GM19023 (cell line): ENCODE results near the gene AREL1.

Experiments used
- ATAC-seq: cut with Tn5 transposase; IDR thresholded peaks from one replicate; pipeline ENCODE4 v1.9.1; 2021; ENCODE audit warnings: mild to moderate bottlenecking, moderate library complexity; ENCODE audit not compliant: unreplicated experiment

The AREL1 gene

DNA sequence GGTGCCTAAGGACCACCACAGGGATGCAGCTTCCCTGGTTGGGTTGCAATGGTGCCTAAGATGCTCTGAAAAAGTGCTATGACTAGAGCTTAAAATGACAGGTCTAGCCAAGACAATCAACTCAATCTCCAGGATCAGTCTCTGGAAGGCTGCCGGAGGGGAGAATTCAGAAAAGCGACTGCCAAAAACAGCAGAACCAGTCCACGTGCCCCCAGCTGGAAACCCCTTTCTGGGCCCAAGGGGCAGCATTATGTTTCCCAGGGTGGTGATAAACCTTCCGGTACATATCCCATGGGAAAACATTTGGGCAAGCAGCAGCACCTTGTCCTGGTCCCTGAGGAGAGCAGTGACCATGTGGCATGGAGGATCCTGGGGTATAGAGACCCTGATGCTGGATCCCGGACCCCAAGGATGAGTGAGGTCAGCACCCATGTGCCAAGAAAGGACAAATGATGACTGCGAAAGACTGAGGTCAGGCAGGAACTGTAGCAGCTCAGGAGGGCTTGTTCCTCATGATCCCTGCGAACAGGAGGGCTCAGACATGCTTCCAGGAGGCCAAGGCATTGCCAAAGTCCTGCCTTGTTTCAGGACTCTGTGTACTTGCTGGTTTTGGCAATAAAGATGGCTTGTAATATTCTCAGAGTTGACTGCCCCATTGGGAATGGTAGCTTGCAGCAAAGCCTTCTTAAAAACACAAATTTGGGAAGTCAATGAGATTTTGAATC, 51.0 kb downstream of the AREL1 start:
- no peak for ATAC-seq

DNA sequence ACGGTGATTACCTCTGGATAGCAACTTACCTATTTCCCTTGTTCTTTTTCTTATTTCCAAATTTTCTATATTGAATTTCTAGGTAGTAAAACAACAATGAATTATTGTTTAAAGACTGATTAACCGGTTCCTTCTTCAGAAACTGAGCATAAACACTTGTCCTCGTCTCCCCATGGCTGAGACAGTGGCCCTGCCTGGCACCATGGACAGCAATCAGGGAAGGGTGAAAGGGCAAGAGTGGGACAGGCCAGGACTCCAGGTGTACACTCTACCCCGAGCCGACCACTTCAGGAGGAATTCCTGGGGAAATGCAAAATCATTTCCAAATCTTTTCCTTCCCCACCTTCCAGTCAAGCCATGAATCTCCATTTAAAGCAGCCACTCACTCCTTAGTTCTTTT, 52.0 kb downstream of the AREL1 start:
- ATAC-seq: no peak

DNA sequence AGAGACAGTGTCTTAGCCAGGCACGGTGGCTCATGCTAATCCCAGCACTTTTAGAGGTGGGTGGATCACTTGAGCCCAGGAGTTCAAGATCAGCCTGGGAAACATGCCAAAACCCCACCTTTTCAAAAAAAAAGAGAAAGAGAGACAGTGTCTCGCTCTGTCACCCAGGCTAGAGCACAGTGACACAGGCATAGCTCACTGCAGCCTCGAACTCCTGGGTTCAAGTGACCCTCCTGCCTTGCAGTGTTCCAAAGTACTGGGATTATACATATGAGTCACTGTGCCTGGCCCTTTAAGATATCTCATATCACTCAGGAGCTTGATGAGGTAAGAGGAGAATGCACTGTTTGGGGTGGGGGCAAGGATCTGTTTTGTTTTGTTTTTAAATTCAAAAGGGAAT, 52.7 kb downstream of the AREL1 start:
- no peak for ATAC-seq

DNA sequence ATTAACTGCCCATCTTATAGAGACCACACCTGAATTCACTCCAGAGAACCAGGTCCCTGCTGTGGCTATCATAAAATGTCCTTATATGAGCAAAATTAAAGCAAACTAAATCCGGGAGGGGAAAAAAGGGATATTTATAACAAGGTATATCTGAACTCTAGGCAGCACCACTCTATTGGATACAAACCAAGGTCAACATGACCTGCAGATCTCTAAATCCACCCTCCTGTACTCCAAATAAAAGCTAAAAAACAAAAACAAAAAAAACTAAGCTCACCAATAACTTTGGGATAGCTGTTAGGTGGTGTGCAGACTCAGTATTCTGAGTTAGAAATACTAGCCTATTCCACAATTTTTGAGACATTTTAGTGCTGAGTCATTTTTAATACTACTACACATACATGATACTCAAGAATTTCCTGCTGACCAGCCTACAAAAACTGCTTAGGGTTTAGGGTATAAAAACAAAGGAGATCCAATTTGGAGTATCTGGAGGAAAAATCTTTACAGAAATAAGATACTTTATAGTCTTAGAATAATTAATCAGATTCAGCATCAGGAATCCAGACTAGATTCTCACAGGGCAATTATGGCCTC, 54.2 kb downstream of the AREL1 start:
- ATAC-seq: no peak

DNA sequence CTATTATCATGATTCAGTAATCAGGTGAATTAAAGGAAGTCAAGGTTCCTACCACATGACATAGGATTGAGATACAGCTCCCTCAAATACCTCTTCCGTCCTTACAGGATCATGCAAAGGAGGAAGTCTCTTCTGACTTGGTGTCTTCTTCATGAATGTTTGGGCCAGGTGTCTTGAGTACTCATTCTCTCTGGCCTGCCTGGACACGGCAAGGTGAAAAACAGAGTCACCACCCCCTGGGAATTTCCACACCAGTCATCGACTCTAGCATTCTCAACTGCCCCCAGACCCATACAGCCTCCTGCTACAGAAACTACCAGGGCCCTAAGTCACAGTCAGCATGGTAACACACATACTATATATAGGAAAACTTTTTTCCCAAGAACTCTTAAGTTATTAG, 55.9 kb downstream of the AREL1 start:
- ATAC-seq: no peak

DNA sequence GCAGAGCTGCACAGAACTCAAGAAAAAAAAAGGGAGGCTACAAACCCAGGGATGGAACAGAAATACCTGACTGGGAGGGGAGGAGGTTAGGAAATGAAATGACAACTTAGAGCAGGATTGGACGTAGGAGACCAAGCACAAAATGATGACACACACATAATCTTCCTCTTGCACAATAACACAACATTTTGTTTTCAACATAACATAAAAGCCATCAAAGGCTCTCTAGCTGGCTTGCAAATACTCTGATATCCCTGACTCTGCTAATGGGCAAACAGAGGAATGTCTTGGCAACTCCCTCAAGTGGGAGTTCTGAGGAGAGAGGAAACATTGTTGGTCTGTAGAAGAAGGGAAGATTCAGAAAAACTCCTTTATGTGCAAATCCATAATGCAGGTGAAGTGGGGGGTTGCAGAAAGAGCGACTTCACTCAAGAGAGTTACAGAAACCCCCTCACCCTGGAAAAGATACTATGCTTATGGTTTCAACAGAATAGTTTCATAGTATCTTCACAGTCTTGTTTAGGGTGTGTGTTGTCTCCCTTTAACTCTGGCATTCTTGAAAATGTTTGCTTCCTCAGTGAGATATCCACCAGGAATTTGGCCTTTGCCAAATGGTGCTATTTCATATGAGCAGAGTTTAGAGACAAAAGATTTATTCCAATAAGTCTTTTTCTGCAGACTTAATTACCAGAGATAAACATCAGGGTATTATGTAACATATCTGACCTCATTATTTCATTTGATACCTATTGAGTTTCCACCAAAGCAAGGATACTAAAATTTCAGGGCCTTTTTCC, 57.1 kb downstream of the AREL1 start:
- no peak for ATAC-seq

DNA sequence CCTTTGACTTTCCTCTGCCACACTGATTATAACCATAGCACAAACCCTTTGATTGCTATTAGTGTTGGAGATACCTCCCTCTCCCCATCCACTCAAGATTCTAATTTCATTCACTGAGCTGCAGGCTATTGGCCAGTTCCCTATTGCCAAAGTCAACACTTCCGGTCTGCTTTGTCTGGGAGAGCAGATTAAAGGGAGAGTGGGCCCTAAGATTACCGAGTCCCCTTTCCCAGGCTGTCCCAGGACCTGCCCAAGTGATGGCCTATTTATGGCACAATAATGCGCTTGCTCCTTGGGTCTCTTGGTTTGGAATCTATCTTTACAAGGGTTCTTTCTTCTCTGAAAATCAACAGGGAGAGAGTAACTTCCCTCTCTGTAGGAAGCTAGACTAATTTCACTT, 57.9 kb downstream of the AREL1 start:
- no peak for ATAC-seq

DNA sequence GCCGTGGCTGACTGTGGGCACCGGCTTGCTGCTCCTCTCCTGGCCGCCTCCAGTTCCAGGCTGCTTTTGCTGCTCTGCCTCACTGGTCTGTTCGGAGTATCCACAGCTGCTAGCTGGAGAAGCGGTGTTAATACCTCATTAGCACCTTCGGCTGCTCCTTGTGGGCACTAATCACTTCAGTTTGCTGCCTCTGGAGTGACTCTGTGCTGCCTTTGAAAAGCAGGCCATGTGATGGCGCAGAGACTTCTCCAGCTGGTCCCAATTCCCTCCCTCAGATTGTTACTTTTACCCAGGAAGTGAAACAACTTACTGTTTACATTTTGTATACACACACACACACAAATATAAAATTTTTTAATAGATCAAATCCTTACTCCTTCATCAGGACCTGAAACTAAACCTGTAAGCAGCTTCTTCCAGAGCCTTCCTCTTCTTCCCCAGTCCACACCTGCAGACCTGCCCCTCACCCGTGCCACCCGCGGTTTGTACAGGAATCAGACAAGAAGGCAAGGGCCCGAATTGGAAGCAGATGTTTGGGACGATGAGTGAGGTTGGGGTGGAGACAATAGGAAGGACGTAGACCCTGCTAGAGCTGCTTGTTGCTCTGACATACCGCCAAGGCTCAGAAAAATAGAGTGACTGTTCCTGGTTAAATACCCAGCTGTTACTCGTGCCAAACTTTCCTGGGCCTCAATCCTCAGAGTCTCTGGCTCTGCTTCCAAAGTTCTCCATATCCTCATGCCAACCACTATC, 59.3 kb downstream of the AREL1 start:
- ATAC-seq: no peak

DNA sequence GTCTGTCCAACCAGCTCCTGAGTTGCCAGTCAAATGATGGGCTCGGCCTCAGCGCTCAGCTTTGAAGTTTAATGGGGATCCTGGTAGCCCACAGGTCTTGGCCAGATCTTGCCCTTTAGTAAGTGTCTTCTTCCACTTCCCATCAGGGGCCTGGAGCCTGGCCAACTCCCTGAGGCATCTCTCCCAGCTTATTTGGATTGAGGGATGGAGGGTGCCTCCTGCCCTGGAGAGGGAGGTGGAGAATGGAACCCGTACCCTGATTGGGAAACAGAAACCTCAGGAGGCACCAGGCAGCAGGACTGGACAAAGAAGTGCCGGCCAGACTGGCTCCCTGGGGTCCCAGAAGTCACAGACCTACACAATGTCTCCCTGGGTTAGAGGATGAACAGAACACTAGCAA, 60.3 kb downstream of the AREL1 start:
- ATAC-seq: no peak

DNA sequence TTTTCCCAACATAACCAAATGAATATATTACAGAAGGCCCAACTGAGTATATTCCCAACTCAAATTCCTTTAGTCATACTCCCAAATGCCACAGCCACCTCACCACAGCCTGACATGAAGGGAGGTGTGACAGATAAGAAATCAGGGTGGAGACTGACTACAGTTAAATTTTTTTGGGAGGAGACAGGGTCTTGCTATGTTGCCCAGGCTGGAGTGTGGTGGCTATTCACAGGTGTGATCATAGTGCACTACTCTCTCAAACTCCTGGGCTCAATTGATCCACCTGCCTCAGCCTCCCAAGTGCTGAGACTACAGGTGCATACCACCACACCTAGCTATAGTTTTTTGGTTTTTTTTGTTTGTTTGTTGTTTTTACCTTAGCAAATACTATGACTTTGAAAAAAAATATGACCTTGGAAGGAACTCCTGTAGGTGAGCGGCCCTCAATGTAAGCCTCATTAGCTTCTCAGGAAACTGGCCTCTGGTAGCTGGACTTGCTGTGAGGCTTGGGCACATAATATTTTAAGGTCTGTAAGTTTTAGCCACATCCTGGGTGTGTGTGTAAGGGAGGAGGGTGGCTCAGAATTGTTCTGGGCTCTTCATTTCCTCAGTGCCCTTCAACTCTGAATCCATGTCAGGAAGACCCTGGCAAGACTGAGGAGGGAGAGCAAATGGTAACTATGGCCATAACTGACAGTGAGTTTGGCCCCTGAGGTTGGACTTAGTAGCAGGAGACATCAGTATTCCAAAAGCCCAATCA, 61.8 kb downstream of the AREL1 start:
- no peak for ATAC-seq

DNA sequence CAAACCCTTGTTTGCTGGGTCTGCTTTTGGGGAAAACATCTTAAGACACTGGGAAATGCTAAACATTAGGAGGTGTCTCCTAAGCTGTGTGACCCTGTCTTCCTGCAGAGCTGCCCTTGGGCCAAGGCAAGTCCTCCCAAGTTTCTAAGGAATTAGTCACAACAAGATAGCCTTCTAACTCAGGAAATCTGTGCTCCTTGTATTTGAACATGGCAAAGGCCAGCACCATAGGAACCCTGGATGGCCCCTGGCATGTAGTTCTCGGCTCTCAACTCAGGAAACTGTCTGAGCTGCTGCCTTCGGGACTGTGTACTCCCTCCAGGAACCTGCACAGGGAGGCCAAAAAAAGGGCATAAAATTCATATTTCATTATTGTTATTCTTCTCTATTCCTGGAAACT, 63.2 kb downstream of the AREL1 start:
- ATAC-seq: no peak

DNA sequence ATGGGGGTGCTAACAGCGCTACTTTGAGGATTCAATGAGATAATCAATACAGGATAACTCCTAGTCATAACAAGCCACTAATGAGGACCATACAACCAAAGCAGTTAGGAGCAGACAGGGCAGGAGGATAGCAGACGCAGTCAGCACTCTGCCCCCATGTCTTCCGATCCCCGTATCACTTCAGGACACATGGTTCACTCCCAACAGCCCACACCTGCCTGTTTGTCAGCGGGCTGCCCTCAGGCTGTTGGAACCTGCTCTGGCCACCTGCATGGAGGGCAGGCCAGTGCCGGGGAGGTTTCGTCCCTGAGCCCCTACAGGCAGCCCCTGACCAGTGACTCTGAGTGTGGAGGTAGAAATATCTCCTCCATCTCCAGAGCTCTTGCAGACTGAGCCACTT, 63.7 kb downstream of the AREL1 start:
- ATAC-seq: no peak

DNA sequence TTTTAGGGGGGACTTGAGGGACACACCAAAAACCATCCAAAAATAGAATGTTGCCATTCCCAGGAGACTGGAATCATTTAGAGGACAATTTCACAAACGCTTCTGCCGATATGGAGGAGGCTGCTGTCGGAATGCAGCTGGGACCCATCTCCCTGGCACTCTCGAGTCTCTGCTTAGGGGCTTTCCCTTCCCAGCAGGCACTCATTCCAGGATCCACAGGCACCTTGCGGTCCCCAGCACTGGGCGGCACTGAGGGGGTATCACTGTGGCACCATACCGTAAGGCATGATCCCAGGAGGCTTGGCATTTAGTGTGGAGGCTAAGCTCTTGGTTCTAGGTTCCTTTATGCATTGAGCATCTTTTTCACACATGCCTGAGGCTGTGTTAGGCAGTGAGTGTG, 64.3 kb downstream of the AREL1 start:
- no peak for ATAC-seq

DNA sequence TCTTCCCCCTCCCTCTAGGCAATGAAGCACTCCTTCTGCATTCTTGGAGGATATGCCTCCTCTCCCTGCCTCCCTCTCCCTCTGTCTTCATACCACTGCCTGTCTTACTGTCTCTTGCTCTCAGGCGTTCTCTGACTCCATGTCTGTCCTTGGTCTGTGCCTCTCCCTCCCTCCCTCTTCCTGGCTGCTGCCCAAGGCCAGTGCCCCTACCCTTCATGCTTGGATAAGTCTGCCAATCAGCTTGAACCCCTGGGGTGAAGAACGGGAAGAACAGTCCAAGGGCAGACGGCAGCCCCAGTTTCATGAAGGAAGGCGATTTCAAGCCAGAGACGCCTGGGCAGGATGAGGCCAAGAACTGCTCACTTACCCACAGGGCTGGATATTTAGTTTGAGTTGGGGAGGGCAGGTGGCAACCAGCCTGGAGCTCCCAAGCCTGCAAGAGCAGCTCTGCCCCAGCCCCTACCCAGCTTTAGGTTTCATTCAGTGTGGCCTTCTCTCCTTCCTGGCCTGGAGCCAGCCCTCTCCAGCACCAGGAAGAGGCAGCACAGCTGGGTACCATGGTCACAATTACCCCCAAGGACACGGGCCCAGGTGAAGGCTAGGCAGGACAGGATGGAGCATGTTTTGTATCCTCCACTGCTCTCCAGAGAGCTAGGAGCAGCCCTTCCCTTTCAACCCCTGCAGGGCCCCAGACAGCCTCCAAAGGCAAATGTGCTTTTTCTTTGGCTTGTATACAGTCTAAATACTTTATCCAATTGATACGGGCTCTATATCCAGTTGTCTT, 65.0 kb downstream of the AREL1 start:
- ATAC-seq: no peak

DNA sequence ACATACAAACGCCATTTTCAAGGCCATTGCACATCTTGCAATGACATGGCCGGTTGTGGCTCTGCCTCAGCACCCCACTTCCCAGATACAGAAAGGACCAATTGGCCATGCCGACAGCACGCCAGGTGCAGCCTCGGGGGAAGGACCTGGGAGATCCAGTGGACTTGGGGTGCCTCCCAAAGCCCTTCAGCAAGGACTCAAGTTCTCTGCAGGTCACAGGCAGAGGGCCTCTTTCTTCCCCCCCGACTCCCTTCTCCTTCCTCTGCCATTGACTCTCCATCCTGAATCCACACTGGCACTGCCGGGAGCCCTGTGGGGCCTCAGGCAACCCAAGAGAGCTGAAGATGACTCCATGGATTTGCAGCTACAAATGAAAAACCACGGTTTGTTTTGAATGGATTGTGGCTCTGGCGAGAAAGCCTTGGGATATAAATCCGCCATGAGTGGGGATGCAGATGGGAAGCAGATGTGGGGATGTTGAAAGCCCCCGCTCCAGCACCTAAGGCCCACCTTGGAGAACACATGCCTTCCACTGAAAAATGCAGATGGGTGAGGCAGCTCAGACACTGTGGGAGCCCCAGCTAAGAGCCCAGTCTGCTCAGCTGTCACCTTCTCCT, 65.7 kb downstream of the AREL1 start:
- no peak for ATAC-seq

DNA sequence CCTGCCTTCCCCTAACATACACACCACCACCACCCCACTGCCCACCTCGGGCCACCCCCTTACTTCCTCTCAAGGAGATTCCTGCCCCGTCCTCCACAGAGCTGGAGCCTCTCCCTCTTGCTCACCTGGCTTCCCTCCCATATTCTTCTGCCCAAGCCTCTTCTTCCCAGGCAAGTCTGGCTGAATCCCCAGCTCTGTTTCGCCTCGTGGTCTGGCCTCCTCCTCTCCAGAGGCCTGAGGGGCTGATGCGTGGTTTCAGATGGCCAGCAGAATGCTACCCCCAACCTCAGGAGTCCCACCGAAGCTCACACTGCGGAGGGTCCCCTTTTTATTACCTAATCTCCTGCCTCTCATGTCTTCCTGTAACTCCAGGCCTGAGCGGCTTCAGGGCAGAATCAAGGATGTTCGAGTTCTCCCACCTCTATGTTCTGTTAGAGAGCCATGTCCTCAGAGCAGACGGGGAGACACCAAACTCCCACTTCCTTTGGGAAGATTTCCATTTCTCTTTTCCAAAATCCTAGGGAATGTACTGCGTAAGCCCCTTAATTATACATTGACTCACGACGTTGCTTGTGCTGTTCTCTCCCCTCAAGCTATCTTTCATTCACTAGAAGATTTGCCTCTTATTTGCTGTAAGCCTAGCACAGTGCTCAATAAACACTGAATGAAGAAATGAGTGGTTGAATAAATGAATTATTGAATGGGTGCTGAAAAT, 67.0 kb downstream of the AREL1 start:
- ATAC-seq: no peak

DNA sequence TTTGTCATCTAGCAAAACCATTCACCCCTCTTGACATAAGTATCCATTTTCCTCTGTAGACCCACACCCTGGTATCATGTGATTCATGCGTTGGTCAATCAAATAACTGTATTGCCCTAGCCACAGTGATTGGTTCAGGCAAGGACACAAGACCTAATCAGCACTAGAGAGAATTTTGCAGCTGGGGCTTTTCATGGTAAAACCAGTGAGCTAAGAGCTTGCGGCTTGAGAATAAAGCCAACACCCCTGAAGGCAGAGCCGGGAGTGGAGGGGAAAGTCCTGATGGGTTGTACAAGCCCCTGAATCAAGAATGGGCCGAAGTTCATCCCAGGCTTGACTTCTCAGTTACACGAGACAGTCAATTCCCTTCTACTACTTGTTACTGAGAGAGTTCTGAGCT, 67.6 kb downstream of the AREL1 start:
- no peak for ATAC-seq

DNA sequence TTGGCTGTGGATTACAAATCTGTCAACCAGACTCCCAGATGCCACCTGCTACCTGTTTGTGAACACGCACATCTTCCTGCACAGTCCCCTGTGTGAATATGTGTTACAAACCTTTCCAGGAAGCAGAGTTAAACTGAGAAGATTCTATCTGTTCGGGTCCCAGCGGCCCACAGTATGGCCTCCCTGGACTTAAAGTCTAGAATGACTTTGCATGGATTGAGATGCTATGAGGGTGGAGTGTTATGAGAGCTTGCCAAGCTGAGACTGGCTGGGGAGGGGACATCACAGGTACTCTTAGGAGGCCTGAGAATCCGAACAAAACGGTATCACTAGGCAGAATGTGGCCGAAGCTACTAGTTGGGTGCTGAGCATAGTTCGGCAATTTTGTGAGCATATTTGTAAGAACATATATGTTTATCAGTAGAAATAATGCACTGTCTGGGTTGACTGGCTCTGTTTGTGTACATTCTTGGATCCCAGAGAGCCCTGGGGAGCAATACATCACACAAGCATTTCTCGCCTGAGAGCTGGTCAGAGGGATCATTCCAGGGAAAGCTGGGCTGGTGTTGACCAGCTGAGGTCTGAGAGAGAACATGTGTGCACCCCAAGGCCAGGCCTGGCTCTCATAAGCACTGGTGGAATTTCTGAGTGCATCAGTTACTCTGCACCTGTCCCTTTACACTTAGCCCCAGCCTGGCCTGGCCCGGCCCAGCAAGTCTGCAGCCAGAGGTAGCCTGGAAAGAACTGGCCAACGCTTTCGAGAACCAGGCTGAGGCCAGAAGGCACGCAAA, 71.1 kb downstream of the AREL1 start:
- no peak for ATAC-seq
